NCI-H1694 (cell line): ENCODE measurements around the gene CDK6.

ENCODE experiments used
- DNase-seq: peaks from one replicate; lab custom pipeline; 2025; lab: John Stamatoyannopoulos, UW

The CDK6 gene

DNA sequence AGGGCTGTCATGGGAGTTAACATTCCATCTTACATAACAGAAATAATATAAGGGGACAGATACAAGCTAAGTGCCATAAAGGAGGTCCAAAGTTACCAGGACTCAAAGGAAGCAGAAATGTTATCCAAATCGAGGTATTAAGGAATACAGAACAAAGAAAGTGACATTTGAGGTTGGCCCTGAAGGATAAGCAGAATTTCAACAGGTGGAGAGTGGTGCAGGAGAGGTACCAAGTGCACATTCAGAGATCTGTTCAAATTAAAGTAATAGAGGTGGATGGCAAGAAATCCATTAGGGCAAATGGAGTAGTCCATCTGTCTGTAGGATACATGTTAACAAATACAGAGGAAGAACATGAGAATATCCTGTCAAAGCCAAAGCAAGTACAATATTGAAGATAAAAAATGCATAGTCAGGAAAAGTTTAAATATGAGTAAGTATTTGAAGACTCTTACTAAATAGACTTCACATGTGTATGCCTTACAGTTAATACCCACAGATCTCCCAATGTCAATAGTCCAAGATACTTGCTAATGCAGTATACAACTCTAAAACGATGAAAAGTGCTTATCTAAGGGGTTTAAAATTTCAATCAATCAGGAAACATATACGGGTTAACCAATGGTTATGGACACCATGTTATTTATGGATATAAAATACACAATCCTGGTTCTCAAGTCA is 10.0 kb downstream of the CDK6 start:
- no peak for DNase-seq

DNA sequence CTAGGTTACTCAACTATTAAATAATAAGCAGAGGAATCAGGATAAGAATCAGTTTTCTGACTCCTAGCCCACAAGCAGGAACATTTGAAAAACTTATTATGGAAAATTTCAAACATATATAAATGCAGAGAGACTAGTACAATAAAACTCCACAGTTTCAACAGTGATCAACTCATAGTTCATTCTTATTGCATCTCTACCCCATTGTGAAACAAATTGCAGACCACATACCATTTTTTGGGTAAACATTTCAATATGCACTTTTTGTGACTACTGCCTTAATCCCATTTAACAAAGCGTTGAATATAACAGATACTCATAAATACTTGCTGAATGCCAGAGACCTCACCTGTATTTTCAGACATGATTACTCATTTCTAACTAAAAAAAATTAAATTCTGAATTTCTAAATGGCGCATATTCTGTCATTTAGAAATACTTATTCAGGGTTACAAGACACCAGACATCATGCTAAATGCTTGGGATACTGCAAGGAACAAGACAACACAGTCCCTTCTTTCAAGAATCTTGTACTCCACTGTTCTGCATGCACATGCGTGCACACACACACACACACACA is 11.4 kb downstream of the CDK6 start:
- DNase-seq, result no peak

DNA sequence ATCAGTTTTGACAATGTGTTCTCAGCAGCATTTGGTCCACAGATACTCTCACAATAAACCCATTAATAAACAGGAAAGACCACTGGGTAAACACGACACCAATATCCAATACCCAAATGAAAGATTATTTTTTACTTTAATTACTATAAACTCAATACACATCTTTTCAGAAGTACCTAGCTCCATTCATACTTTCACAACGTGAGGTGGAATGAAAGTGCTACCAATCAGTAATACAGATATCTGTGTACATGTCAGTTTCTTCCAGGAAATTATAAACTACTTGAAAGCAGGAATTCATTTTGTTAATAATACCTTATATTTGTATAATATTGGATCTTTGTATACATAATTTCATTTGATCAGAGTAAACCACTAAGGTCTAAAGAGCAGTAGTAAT is 11.9 kb downstream of the CDK6 start:
- DNase-seq, result no peak

DNA sequence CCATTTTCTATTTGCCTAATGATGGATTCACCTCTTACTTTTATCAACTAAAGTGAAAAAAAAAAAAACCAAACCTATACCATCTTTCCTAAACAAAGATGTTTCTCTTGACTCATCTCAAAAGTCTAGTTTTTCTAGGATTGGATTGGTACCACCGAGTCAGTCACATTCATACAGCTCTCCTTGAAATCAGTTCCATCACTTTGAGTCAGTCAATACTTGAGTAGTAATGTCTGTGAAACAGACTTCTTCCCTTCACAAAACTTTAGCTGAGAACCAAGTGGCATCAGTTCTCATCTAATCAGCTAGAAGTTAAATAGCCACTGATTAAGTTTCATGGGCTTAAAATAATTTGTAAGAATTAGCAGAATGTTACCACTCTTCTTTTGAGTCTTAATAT is 13.3 kb downstream of the CDK6 start:
- no peak for DNase-seq

DNA sequence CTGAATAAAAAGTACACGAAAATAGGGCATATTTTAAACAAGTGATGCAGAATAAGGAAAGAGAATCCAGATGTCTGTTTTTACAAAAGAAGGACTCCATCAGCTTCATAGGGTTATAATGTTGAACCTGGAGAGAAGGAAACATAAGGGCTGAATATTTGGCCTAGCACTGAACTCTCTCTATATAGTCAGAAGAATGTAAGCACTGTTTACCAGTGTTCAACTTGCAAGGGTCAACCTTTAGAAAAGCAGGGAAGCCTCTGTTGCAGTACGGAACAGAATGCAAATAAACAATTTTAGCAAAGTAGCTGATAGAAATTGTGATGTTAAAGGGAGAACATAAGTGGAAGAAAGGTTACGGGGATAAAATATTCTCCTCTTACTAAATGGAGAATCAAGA is 16.2 kb downstream of the CDK6 start:
- no peak for DNase-seq

DNA sequence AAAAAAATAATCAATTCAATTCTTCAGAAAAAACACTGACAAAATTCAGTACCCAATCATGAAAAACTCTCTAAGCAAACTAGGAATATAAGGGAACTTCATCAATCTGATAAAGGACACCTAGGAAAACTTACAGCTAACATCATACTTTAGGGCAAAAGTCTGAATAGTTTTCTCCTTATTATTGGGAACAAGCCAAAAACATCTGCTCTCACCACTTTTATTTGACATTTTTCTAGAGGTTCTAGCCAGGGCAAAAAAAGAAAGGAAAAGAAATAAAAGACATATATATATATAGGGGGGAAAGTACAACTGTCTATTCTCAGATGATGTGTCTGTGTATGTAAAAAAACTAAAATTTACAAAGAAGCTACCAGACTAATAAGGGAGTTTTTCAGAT is 19.0 kb downstream of the CDK6 start:
- DNase-seq, result no peak

DNA sequence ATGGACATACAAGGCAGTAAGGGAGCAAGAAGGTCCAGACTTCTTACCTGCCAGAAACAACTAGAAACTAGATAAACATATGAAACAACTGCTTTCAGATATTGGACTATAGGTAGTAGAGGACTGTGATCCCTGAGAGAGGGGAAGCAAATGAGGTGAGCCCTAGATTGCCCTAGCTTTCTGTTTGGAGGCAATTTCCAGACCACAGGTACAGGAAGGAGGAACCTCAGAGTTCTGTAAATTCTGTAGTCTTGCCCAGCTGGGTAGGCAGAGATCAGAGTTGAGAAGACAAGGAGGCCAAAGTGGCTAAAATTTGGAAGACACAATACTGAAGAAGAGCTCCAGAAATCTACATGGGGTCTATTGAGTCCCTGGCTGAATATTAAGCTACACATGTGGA is 21.0 kb downstream of the CDK6 start:
- no peak for DNase-seq

DNA sequence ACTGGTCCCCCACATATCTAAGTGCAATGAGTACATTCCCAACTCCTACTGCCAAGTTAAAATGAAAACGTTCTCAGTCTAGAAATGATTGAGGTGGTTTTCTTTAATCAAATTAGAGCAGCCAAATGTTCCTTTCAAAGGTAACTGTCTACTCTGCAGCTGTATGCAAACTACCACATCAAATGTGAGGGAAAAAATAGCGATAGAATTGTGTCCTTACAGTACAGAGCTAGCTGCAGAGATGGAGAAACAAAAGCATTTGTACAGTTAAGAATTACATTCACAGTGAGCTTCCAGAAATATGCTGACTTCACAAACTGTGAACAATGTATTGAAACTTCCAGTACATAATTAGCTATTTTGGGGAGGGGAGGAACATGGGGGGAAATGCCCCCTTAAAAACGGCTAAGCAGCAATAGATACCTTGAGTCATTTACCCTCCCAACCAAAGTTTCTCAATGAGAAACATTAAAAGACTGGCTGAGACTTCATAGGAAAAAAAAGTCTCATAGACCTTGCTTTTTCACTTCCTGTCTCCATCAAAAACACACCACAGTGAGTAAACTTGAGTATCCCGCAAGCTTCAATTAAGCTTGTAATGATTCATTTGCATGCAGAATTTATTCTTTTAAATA is 22.9 kb downstream of the CDK6 start:
- no peak for DNase-seq

DNA sequence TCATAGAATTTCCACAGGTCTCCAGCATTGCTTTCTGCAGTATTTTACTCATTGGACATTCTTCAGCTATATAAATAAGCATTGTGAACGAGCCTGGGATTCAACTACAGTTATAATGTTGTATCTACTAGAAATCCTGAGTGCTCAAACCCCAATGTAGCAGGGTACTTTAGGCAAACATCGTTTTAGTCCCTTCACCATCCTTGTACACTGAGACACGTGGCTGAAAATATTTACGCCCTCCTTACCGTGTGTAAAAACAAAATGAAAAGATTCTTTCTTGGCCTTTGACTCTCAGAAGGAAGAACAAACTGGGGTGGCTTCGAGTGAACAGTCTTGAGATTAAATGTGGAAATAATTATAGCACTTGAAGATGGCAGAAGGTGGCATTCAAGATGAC is 25.2 kb downstream of the CDK6 start:
- DNase-seq, result no peak

DNA sequence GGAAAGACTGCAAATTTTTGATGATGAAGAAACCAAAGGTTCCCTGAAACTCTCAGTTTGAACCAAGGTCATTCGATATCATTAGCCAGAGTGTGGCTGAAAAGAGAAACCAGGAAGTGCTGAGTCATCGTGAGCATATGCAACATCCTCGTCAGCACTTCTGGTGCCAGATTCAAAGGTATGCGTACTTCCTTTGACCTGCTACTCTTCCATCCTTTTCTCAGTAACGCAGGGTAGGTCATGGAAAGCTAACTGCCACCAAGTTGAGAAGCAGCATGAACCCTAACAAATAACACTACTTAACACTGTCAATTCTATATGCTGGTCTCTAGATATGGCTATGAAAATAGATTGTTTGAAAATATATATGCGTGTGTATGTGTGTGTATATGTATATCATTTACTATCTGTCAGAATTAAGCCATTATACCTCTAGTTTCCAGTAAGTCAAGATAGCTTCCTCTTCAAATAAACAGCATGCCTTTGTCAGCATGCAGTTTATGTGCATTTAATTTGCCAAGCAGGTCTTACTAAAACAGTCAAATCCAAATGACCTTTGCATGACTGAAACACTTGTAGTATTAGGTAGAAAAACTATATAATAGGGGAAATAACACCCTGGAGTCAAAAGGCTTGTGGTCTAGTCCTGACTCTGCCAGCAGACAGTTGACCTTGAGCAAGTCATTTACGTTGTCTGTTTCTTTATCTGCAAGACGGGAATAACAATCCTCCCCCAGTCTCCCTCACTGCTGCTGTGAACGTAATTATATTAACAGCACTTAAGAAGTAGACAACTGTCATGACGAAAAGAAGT is 26.4 kb downstream of the CDK6 start:
- DNase-seq, result no peak

DNA sequence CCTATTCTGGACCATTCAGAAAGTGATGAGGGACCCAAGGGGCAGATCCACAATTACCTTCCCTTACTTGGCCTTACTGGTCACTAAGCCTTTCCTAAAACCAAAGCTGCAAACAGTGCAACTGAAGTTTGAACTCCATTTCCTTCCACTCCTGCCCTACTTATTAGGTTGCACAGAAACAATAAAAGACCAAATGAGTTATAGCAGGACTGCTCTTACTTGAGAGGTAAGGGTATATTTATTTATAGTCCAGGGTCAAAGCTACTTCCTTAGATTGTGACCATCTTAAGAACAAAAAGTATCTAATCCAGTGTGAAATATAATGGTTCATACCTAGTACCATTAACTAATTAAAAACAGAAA is 27.0 kb downstream of the CDK6 start:
- no peak for DNase-seq

DNA sequence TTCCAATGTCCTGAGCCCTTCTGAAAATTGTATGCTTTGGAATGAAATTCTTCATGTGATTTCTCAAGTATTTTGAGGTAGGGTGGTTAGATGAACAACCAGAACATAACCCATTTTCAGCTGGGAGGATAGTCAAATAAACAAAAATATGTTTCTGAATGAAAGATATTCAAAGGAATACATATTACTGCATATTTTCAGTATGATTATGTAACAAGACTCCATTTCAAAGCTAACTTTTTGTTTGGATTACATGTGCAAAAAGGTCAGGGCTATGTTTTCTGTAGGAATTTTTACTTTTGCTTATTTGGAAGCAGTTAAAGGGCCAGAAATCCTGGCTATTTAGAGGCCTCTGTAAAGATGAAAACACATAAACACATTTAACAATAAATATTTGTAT is 27.7 kb downstream of the CDK6 start:
- DNase-seq, result no peak

DNA sequence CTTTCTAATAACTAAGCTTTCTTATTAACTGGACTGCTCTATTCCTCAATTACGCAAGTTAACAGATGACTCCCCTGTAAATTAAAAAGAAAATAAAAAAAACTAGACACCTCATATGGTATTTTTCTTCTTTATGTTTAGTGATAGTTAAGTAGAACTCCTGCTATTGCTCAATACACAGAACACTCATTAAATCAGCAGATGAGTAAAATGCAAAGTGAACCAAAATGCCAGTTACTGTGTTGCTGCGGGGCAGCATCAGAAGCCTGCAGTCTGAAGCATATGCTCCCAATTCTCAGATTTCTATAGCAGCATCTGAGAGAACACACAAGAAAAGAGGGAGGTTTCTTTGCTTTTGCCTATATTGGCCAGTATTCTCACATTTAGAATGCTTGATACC is 28.4 kb downstream of the CDK6 start:
- no peak for DNase-seq

DNA sequence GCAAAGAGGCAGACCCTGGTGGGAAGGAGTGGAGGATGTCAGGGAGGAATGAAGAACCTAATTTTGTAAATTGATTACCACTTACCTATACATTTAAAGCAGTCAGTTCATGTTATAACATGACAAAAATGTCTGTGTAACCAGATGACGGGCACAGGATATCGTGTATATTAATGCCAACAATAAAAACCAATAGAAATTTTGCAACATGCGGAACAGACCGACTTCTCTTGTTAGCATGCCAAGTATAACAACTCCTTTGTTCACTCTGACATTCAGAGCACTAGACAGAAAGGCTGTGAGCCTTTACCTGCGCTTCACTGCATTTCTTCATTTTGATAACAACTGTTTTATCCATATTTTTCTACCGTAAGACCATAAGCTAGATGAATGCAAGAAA is 29.9 kb downstream of the CDK6 start:
- no peak for DNase-seq

DNA sequence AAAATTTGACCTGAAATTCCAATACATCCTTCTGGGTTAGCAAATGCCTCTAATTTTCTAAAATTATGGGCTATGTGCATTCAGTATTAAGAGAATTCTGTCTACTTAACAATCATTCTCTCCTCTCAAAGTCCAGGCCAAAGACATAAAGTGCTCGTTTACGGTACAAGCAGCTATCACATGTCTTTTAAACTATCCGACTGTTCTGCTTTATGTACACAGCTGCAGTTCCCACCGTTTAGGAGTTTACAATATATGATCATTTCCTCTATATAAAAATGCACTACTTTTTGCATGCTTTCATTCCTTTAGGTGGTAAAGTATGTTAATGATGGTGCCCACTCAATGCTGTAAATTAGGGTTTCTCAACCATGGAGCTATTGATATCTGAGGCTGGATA is 34.0 kb downstream of the CDK6 start:
- DNase-seq, result no peak

DNA sequence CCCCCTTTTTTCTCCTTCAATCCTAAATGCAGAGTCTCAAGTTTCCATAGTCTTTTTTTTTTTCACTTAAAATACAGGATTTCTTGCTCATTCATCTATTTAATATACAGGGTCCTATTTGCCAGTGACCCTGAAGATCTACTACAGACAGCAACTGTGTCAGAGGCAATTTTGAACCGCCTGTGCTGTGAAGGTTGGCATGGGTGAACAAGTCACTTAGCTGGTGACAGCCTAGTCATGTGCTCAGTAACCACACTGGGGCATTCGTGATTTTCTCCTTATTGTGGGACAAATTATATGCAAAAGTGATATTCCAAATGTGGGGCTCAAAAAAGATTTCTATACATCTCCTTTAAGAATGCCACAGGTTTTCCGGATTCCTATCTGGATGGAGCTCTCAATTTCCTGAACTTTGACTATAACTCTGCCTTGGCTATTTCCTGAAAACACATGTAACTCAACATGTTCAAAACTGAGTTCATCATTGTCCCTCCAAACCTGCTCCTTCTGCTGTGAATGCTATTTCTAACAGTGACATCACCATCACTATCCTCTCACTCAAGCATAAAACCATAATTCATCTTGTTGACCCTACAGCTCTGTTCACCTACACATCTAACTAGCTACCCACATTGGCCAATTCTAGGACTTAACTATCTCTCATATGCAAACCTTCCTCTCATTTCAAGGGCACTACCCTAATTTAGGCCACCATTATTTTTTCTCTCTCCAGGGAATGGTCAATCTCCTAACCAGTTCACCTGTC is 36.7 kb downstream of the CDK6 start:
- DNase-seq, result no peak

DNA sequence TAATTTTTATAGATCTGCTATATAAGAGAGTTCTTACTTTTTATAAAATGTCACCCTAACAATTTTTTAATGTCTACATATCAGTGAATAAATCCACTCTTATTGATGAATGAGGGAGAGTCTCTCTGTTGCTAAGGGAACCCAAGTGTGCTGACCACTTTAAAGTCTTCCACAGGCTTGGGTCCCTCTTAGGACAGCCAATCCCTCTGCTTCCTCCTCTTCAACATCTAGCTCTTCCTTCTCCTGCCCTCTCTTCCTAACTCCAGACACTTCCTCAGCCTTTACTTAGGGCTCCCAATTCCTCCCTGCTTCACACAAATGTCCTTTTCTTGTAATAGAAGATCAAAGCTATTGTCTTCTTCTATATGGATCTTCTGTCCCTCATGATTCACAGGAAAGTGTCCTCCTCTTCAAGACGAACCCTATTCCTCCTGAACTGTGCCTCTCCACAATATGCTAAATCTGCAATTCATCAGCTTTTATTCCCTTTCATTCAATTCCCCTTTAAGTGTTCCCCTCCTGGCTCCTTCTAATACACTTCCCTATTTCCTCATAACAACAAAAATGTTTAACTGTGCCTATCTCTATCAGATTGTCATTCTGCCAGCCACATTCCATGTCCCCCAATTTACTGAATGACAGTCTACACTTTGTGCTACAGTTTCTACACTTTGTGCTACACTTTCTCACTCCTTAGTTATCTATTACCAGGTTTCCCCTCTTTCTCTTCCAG is 37.7 kb downstream of the CDK6 start:
- DNase-seq, result no peak

DNA sequence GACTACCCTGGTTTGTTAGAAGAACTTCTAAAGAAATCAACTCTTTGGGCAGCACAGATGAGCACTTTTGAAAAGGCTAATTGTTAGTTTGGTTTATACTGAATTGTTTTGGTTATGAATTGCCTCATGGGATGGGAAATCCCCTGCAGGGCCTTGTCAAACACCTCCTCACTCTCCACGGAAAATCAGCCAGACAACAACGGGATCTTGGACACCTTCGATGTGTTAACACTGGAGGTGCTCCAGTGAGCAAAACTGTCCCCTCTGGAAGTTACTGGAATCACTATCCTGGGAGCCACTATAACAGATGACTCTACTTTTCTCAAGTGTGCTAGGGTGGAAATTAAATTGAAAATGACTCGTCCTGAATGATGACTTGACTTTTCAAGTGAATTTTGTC is 38.7 kb downstream of the CDK6 start:
- no peak for DNase-seq

DNA sequence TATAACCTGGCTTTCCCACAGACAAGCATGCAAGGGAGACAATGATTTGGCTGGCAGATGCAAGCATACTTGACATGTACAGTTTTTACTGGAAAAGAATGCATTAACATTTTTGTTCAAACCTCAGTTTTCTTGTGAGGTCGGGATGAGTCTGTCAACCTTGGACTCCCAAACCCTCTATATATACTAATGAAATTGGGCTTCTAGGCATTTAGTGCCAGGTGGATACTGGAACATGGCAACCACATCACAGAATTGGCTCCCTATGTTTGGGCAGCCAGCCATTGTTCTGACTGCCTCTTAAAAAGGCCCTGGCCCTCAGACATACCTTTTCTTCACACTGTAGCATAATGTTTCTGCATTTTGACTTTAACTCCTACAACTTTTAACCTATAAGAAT is 39.1 kb downstream of the CDK6 start:
- no peak for DNase-seq

DNA sequence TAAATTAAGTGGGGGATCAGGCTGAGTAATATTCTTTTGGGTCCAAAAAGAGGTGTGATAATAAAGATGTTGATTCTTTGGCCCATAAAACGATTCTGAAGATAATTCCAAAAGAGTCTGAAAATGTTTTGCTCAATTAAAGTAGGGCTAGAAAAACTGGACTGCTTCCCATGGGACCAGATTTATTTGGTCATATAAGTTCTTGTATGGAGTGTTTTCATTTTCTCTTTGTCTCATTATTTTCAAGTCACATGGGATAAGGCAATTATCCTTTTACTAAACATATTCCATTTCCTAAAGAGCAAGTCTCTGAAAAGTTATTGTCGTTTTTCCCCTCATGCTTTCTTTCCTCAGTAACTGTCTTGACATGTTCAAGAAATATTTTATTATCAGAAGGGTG is 41.5 kb downstream of the CDK6 start:
- DNase-seq, result no peak

DNA sequence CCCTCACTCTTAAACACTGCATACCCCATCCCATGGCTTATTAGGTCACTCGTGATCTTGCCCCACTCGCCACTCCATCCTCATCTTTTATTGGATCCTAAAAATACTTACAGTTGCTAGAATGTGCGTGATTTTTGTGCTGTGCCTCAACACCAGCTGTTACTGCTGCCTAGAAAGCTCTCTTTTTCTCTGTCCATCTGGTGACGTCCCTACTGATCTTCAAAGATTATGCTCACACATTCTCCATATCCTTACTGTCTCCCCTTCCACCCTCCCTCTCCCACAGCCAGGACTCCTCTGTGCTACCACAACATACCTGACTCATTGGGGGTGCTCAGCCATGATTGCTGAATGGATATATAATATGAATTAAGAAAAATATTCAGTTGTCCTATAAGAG is 42.0 kb downstream of the CDK6 start:
- no peak for DNase-seq
